ENCODE results near the gene GSTM3. TPM values are rescaled to one million over a fixed set of nuclear protein-coding genes. Genes with fewer than 3 reads are reported as not detected.
"Not testable (repeated sequence)": the region's sequence is repeated elsewhere in the genome, so short reads cannot be mapped to it uniquely, and the experiment has no call there.

GSTM3 gene
- total and polyA plus RNA-seq, 8 donors: 32.2 to 350 (median 113) TPM

- intact Hi-C loops (cut with DNase I; ENCODE audit: low total_unique reads): no loop called here
- no peaks in the 10 kb centered on the region for H3K9me3 ChIP-seq
- DNase-seq: no peak
- WGBS, 5 donors: 80 to 82% methylated on average over 4 to 6 of the region's 6 CpGs; no CpG with 5 or more reads in 3 of the 5 donors
- H3K27ac ChIP-seq: no peak overlapping the region
- H3K4me3 ChIP-seq: no peak overlapping the region
- no peak for TF ChIP-seq POLR2A (IDR thresholded peaks at IDR 0.05)
- no peak for TF ChIP-seq POLR2AphosphoS5 (IDR thresholded peaks at IDR 0.05)
- TF ChIP-seq EP300 (IDR thresholded peaks at IDR 0.05): no peak
- no peak for TF ChIP-seq CTCF (IDR thresholded peaks at IDR 0.05)
- H3K27me3 ChIP-seq: no peaks in the 10 kb centered on the region
- H3K4me1 ChIP-seq: peaks cover 0 to 7% (median 0%) of the 10 kb centered on the region in 4 donors
- H3K36me3 ChIP-seq: no peaks in the 10 kb centered on the region
These were observed 49.1 kb downstream of the GSTM3 start for GRCh38 chr1:109691759-109692158.

GRCh38 chr1:109689844-109690405, 50.9 kb downstream of the GSTM3 start:
- intact Hi-C loops (cut with DNase I; ENCODE audit: low total_unique reads): no loop called here
- no peak for DNase-seq
- Histone ChIP-seq H3K4me3 (no peak overlapping the region), H3K9me3 (no peaks in the 10 kb centered on the region), H3K27me3 (no peaks in the 10 kb centered on the region), H3K27ac (no peak overlapping the region), H3K4me1 (peaks cover 0 to 7% (median 0%) of the 10 kb centered on the region in 4 donors), H3K36me3 (no peaks in the 10 kb centered on the region)
- TF ChIP-seq POLR2A (IDR thresholded peaks at IDR 0.05): no peak
- no peak for TF ChIP-seq POLR2AphosphoS5 (IDR thresholded peaks at IDR 0.05)
- no peak for TF ChIP-seq CTCF (IDR thresholded peaks at IDR 0.05)
- TF ChIP-seq EP300 (IDR thresholded peaks at IDR 0.05): no peak
- 56 to 63% methylated on average over 6 of the region's 6 CpGs; no CpG with 5 or more reads in 3 of the 5 donors for WGBS, 5 donors

- no peaks in the 10 kb centered on the region for H3K9me3 ChIP-seq
- no peaks in the 10 kb centered on the region for H3K36me3 ChIP-seq
- peaks cover 0 to 7% (median 0%) of the 10 kb centered on the region in 4 donors for H3K4me1 ChIP-seq
- H3K27me3 ChIP-seq: no peaks in the 10 kb centered on the region
- DNase-seq: peak; percentile 83 to 92
- H3K27ac ChIP-seq: peak within 1 kb of the TSS in 2 of 5 donors; percentile 72 to 90
- TF ChIP-seq EP300 (IDR thresholded peaks at IDR 0.05) (no peak), POLR2A (IDR thresholded peaks at IDR 0.05) (no peak), POLR2AphosphoS5 (IDR thresholded peaks at IDR 0.05) (peak in 1 of 3 donors; percentile 22), CTCF (IDR thresholded peaks at IDR 0.05) (peak in 1 of 7 experiments; percentile 26)
- intact Hi-C loops (cut with DNase I; ENCODE audit: low total_unique reads): no loop called here
- 0 to 3% (median 1%) methylated on average over 4 to 44 of the region's 46 CpGs; no CpG with 5 or more reads in 2 of the 5 donors for WGBS, 5 donors
- H3K4me3 ChIP-seq: peak within 1 kb of the TSS in 1 of 4 donors; percentile 56
These were observed 53.0 kb downstream of the GSTM3 start, which contains the start of gene GSTM1 for GRCh38 chr1:109687641-109688499. GSTM1 (plus strand) TSS chr1:109687817; CDS start chr1:109687874, 57 bp downstream.

- 34 to 51% (median 38%) methylated on average over 3 to 11 of the region's 11 CpGs; no CpG with 5 or more reads in 2 of the 5 donors for WGBS, 5 donors
- H3K4me1 ChIP-seq; intact Hi-C loops (cut with DNase I; ENCODE audit: low total_unique reads); H3K36me3 ChIP-seq; H3K9me3 ChIP-seq; DNase-seq; H3K27me3 ChIP-seq: not testable (repeated sequence)
- H3K4me3 ChIP-seq: peak overlapping the region in 1 of 4 donors; percentile 56
- H3K27ac ChIP-seq: peak overlapping the region in 2 of 5 donors; percentile 72 to 90
These were observed 53.7 kb downstream of the GSTM3 start for GRCh38 chr1:109687109-109687508.

GRCh38 chr1:109685890-109686289, 54.9 kb downstream of the GSTM3 start:
- DNase-seq; H3K9me3 ChIP-seq; intact Hi-C loops (cut with DNase I; ENCODE audit: low total_unique reads); H3K4me1 ChIP-seq; H3K4me3 ChIP-seq; H3K27me3 ChIP-seq; H3K36me3 ChIP-seq: not testable (repeated sequence)
- peak overlapping the region in 2 of 5 donors; percentile 21 to 32 for H3K27ac ChIP-seq
- WGBS, 5 donors: 39 to 48% methylated on average over 4 of the region's 4 CpGs; no CpG with 5 or more reads in 3 of the 5 donors

- 18 to 22% methylated on average over 1 of the region's 1 CpG; no CpG with 5 or more reads in 3 of the 5 donors for WGBS, 5 donors
- H3K27ac ChIP-seq; H3K27me3 ChIP-seq; H3K9me3 ChIP-seq; H3K36me3 ChIP-seq; H3K4me3 ChIP-seq; H3K4me1 ChIP-seq; intact Hi-C loops (cut with DNase I; ENCODE audit: low total_unique reads): not testable (repeated sequence)
- DNase-seq: peak in 1 of 2 donors; percentile 61
These were observed 55.4 kb downstream of the GSTM3 start for GRCh38 chr1:109685399-109685798.

- intact Hi-C loops (cut with DNase I; ENCODE audit: low total_unique reads); H3K4me1 ChIP-seq; DNase-seq; H3K36me3 ChIP-seq; H3K4me3 ChIP-seq; H3K27ac ChIP-seq; H3K27me3 ChIP-seq; H3K9me3 ChIP-seq: not testable (repeated sequence)
- 82 to 100% (median 84%) methylated on average over 1 to 6 of the region's 6 CpGs; no CpG with 5 or more reads in 2 of the 5 donors for WGBS, 5 donors
These were observed 56.1 kb downstream of the GSTM3 start for GRCh38 chr1:109684777-109685176.

Data from stomach (tissue), 9 donors.